GM21515 (cell line): Measurements from ENCODE around the gene URB2.
"Not testable (repeated sequence)": the region's sequence is repeated elsewhere in the genome, so short reads cannot be mapped to it uniquely, and the experiment has no call there.

Experiments used
- ATAC-seq: cut with Tn5 transposase; IDR thresholded peaks from one replicate; pipeline ENCODE4 v1.9.1; 2021; ENCODE audit not compliant: unreplicated experiment

URB2 gene

GRCh38 chr1:229613938-229614337 lies 12.1 kb upstream of the URB2 start:
- no peak for ATAC-seq

GRCh38 chr1:229614701-229615100 lies 11.3 kb upstream of the URB2 start:
- no peak for ATAC-seq

- no peak for ATAC-seq
These were observed 8.5 kb upstream of the URB2 start for GRCh38 chr1:229617351-229618100.

- no peak for ATAC-seq
These were observed 7.0 kb upstream of the URB2 start for GRCh38 chr1:229619002-229619401.

GRCh38 chr1:229619614-229620013 lies 6.4 kb upstream of the URB2 start:
- ATAC-seq: no peak

GRCh38 chr1:229620876-229621275 lies 5.2 kb upstream of the URB2 start:
- no peak for ATAC-seq

- ATAC-seq: no peak
These were observed 4.4 kb upstream of the URB2 start for GRCh38 chr1:229621663-229622062.

GRCh38 chr1:229622641-229623120 lies 3.4 kb upstream of the URB2 start:
- ATAC-seq: not testable (repeated sequence)

GRCh38 chr1:229623225-229623624 lies 2.8 kb upstream of the URB2 start:
- ATAC-seq: no peak

GRCh38 chr1:229623838-229624237 lies 2.2 kb upstream of the URB2 start:
- ATAC-seq: no peak

GRCh38 chr1:229624521-229625070 lies 1.5 kb upstream of the URB2 start:
- ATAC-seq: no peak

GRCh38 chr1:229625071-229625914 lies 754 bp upstream of the URB2 start:
- ATAC-seq: peak; percentile 38

GRCh38 chr1:229627003-229627402 lies 956 bp downstream of the URB2 start:
- no peak for ATAC-seq

- no peak for ATAC-seq
These were observed 3.2 kb downstream of the URB2 start for GRCh38 chr1:229629261-229629660.

- ATAC-seq: no peak
These were observed 5.1 kb downstream of the URB2 start for GRCh38 chr1:229631148-229631547.

- no peak for ATAC-seq
These were observed 5.9 kb downstream of the URB2 start for GRCh38 chr1:229631966-229632365.

- ATAC-seq: no peak
These were observed 10.0 kb downstream of the URB2 start for GRCh38 chr1:229636042-229636441.

GRCh38 chr1:229637746-229638145 lies 11.7 kb downstream of the URB2 start:
- no peak for ATAC-seq

GRCh38 chr1:229640455-229640854 lies 14.4 kb downstream of the URB2 start:
- ATAC-seq: no peak

GRCh38 chr1:229641306-229641705 lies 15.3 kb downstream of the URB2 start:
- no peak for ATAC-seq

GRCh38 chr1:229642376-229642775 lies 16.3 kb downstream of the URB2 start:
- no peak for ATAC-seq

- ATAC-seq: no peak
These were observed 16.9 kb downstream of the URB2 start for GRCh38 chr1:229642970-229643369.
